HG03095 (cell line): ENCODE results near the gene LONP2.
"Not testable (repeated sequence)": the region's sequence is repeated elsewhere in the genome, so short reads cannot be mapped to it uniquely, and the experiment has no call there.

Source experiments
- ATAC-seq: cut with Tn5 transposase; IDR thresholded peaks from one replicate; pipeline ENCODE4 v1.9.1; 2021; ENCODE audit warnings: moderate library complexity; ENCODE audit not compliant: unreplicated experiment

LONP2 gene

GRCh38 chr16:48330841-48331192 is 86.7 kb downstream of the LONP2 start:
- ATAC-seq = no peak

DNA sequence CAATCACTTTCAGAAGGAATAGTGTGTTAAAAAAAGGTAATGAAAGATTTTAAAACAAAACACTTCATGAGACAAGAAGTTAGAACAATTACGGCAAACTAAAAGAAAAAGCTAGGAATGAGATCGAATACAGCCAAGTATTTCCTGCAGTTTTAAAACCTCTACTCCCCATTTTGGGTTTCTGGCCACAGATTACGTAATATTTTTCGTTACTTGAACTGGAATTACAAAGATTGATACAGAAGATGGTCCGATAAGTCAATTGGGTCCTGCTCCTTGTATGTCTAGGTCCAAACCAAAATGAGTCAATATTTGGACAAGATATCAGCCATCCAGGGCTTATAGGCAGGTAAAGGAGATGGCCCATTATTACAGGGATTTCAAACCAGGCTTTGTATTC is 88.9 kb downstream of the LONP2 start:
- ATAC-seq = no peak

DNA sequence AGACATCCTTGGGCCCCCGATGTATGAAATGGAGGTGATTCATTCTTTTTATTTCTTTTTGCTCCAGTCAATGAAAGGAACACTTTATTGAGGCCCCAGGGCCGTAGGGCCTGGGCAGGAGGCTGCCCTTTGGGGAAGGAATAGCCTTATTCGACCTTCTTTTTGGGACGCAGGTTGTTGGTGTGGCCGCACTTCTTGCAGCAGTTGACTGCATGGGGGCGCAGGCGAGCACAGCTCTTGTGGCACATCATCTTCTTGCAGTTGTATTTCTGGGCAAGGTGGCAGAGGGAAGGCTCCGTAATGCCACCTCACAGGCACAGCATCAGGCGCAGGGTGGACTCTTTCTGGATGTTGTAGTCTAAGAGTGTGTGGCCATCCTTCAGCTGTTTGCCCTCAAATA is 90.2 kb downstream of the LONP2 start:
- no peak for ATAC-seq

DNA sequence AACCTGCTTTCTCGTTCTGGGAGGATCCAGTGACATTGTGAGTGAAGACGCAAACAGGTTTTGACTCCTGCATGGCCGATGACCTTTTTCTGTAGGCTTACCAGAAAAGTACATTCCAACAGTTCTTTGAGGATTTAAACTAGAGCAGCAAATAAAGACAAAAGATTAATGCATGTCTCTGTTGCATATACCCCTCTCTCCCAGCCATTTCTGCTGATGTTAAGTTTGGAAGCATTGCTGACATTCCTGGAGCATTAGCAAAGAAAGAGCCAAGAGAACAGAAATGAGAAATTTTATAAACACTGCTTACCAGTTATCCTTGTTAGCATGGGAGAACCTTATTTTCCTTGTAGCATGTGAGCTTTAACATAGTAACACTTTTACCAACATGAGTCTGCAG is 91.9 kb downstream of the LONP2 start:
- no peak for ATAC-seq

GRCh38 chr16:48340054-48340453 is 96.0 kb downstream of the LONP2 start:
- ATAC-seq = no peak

GRCh38 chr16:48342591-48342990 is 98.5 kb downstream of the LONP2 start:
- no peak for ATAC-seq

DNA sequence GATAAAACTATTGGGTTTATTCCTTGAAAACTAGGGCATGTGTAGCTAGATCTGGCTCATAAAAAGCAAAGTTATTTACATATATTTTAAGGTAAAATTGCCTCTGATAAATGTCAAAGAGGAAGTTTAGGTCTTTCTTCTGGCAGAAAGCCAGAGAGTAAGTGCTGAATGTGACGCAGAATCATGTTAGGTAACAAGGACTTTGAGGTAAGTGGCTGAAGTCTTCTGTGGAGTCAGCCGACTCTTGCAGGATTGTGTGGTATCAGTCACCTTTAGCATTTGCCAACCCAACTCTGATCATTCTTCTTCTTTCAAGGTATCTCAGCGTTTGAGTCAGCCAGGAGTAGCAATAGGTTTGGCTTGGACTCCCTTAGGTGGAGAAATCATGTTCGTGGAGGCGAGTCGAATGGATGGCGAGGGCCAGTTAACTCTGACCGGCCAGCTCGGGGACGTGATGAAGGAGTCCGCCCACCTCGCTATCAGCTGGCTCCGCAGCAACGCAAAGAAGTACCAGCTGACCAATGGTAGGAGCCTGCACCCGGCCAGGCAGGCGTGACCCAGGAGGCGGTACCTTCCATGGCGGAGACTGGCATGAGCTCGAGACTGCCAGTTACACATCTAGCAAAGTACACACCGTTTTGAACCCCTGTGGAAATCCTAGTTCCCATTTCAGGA is 103.2 kb downstream of the LONP2 start:
- no peak for ATAC-seq

GRCh38 chr16:48347980-48348379 is 103.9 kb downstream of the LONP2 start:
- no peak for ATAC-seq

DNA sequence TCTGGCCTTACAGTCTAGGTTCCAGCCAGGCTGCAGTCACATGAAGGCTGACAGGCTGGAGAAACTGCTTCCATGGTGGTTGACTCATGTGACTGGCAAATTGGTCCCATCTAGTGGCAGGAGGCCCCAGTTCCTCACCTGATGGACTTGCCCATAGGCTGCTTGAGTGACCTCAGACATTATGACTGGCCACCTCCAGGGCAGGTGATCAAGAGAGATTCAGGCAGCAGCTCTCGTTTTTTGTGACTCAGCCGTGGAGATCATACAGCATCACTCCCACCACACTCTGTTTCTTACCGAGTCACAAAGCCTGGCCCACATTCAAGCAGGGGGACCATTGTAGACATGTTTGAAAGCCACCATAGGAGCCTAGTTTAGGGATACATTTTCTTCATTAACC is 106.6 kb downstream of the LONP2 start:
- no peak for ATAC-seq

DNA sequence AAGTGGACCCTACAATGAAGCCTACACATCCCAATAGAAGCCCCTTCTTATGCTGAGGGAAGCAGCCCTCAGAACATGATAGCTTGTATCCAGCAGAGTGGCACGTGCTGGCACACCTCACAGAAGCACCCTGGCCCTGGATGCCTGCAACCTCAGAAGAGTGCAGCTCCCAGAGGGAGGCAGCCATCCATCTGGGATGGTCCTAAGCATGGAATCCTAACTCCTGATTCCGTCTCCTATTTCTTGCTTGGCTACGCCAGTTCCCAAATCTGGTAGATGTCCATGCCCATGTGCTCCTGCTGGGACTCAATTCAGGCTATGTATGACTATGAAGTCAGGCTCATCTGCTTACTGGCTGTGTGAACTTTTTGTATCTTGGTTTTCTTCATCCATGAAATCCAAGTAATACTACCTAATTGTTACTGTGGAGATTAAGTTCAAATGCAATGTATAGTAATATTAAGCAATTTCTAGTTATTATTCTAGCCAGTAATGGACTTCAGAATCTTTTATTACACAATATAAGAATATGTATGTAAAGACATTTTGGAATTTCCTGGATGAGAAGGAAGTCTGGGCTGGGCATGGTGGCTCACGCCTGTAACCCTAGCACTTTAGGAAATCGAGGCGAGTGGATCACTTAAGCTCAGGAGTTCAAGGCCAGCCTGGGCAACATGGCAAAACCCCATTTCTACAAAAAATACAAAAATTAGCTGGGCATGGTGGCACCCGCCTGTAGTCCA is 108.7 kb downstream of the LONP2 start:
- no peak for ATAC-seq

- ATAC-seq = no peak
These were observed 109.6 kb downstream of the LONP2 start for GRCh38 chr16:48353565-48354163.

GRCh38 chr16:48354385-48354784 is 110.3 kb downstream of the LONP2 start:
- ATAC-seq = not testable (repeated sequence)

DNA sequence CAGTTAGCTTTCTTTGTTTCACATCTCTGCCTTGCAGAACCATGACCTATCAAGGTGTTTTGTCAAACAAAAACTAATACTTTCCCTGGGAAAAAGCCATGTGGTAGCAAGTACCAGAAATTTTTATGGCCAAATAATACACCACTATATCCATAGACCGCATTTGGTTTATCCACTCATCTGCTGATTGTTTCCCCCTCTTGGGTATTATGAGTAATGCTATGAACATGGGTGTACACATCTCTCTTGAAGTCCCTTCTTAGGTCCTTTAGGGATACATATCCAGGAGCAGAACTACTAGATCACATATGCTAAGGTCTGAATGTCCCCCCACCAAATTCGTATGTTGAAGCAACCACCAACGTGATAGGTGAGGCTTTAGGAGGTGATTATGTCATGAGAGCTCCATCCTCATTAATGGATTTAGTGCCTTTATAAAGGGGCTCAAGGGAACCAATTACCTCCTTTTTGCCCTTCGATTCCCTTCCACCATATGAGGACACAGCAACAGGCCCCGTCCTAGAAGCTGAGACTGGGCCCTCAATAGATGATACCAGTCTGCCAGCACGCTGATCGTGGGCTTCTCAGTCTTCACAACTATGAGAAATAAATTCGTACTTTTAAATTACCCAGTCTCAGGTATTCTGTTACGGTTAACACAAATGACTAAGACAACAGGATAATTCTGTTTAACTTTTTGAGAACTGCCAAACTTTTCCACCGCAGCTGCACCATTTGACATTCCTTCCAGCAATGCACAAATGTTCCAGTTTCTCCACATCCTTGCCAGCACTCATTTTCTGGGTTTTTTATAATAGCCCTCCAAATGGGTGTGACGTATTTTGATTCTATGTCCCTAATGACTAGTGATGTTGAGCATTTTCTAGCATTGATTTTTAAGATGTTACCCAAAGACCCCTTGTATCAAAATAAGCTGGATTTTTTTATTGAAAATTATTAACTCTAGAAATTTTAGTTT is 111.1 kb downstream of the LONP2 start:
- ATAC-seq = no peak

DNA sequence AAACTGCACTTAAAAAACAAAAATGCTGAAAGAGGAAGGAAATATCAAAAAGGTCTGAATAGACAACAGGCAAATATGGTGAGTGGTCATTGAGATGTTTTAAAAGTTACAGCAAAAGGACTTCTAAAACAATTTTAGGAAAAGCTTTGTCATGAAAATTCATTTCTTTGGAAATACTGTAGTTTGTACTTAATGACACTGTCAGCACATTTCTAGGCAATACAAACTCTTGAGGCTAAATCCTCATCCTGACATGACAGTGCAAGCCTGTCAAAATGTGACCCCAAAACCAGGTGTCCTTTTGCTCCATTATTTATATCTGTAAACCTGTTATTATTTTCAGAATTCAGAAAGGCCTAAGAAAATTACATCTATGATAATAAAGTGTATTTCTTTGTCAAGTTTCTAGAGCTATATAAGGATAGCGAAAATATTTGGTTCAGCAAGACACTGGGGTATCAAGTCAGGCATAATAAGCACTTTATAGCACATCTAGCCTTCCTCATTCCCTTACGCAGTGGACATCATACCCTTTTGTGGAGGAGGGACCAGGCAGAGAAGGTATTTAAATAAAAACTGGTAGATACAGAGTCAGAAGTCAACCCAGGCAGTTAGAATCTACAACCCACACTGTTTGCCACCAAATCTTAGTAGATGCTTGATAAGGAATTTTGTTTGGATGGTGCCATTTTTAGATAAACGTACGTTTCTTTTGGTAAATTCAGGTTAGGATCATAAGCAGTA is 112.7 kb downstream of the LONP2 start:
- ATAC-seq = no peak

GRCh38 chr16:48358419-48358818 is 114.3 kb downstream of the LONP2 start:
- no peak for ATAC-seq

GRCh38 chr16:48359983-48360382 is 115.9 kb downstream of the LONP2 start:
- no peak for ATAC-seq

- no peak for ATAC-seq
These were observed 116.9 kb downstream of the LONP2 start for GRCh38 chr16:48361012-48361411.

DNA sequence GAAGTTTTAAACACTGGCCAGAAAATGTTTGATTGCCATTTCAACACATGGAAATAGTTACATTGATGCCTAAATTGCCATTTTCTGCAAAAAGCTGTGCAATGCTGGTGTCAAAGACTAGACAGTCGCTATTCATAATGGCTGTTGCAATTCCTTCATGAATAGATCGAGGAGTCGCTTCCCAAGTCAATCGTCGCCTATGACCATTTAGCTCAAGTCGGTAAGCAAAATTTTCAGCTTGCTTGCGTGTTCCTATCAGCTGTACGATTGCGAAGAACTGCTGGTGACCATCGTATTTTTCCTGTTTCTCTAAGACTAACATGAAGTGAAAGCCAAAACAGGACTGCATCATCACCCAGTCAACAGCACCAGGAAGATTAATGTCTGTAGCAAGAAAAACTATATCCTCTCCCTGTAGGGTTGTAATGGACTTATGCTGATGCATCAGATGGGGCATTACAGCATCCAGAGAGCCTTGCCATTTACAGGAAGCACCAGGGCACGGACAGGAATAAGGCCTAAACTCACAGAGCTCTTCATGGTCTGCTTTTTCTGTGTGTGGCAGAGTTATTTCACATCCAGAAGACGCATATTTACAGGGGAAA is 117.5 kb downstream of the LONP2 start:
- no peak for ATAC-seq

DNA sequence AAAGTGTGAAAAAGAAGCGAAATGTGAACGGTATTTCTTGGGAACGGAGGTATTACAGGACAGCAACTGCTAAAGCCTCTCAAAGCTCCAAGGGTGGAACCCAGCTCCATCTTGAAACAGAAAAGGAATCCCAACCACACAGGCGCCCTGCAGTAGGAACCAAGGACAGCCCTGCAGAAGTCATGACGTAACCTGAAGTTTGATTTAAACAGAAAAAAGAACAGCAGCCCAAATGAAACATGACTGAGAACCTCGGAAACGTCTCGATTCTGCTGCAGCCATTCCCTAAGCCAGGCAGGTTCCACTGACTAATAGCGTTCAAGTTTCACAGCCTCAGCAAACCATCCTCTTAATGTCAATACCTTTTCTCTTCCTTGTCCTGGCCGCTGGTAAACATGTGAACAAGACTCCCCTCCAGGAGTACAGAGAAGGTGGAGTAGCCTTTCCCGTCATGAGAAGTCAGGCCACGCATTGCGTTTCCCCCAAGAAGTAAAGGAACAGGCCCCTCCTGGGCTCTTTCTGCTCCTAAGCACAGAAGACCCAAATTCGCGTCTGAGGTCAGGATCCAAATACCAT is 121.0 kb downstream of the LONP2 start:
- no peak for ATAC-seq
